GM18502 (cell line): ENCODE results near the gene MBD3L4.

ENCODE experiments used
- ATAC-seq: cut with Tn5 transposase; IDR thresholded peaks from one replicate; pipeline ENCODE4 v1.9.1; 2021; ENCODE audit warnings: mild to moderate bottlenecking; ENCODE audit not compliant: unreplicated experiment, poor library complexity

MBD3L4 gene

GRCh38 chr19:6987850-6988249 is 52.1 kb downstream of the MBD3L4 start:
- ATAC-seq, result no peak
